Skeletal muscle tissue (tissue), 4 donors: ENCODE results near the gene NECAB3. TPM values are rescaled to one million over a fixed set of nuclear protein-coding genes. Genes with fewer than 3 reads are reported as not detected.
"Not testable (repeated sequence)": the region's sequence is repeated elsewhere in the genome, so short reads cannot be mapped to it uniquely, and the experiment has no call there.

Experiments used
- H3K27ac ChIP-seq: one replicate; pipeline ENCODE4 v1.7.0; 2013; ENCODE audit warnings: mild to moderate bottlenecking, low read depth, low read length, inconsistent platforms
- H3K27me3 ChIP-seq, 3 donors: one replicate each; pipeline ENCODE4 v1.7.0; 2013; ENCODE audit warnings: low read length in 3 of 3; ENCODE audit not compliant: control insufficient read depth in 3 of 3, insufficient read depth in 3 of 3
- H3K36me3 ChIP-seq, 3 donors: one replicate each; pipeline ENCODE4 v1.7.0; 2013; ENCODE audit warnings: low read length in 3 of 3; ENCODE audit not compliant: control insufficient read depth in 3 of 3, insufficient read depth in 3 of 3
- H3K4me1 ChIP-seq, 3 donors: one replicate each; pipeline ENCODE4 v1.7.0; 2013; ENCODE audit warnings: low read length in 3 of 3, mild to moderate bottlenecking in 3 of 3; ENCODE audit not compliant: control insufficient read depth in 3 of 3, insufficient read depth in 3 of 3
- H3K4me3 ChIP-seq, 3 donors: one replicate each; pipeline ENCODE4 v1.7.0; 2013; ENCODE audit warnings: low read length in 3 of 3
- H3K9ac ChIP-seq, 3 donors: one replicate each; pipeline ENCODE4 v1.7.0; 2013; ENCODE audit warnings: low read length in 3 of 3, mild to moderate bottlenecking in 3 of 3, moderate library complexity in 2 of 3, low read depth in 1 of 3
- H3K9me3 ChIP-seq, 3 donors: one replicate each; pipeline ENCODE4 v1.7.0; 2013; ENCODE audit warnings: low read length in 3 of 3; ENCODE audit not compliant: control insufficient read depth in 3 of 3
- total RNA-seq: library from RNA; depleted of rRNA; stranded (reverse); fragments of >200 nt; gene quantifications from one replicate; pipeline ENCODE4 v1.2.3, GENCODE V29; 2014
- donor health status: Osteomylitis.

The NECAB3 gene
- total RNA-seq, 1 donor from 2014 or later, result 32.4 TPM

DNA sequence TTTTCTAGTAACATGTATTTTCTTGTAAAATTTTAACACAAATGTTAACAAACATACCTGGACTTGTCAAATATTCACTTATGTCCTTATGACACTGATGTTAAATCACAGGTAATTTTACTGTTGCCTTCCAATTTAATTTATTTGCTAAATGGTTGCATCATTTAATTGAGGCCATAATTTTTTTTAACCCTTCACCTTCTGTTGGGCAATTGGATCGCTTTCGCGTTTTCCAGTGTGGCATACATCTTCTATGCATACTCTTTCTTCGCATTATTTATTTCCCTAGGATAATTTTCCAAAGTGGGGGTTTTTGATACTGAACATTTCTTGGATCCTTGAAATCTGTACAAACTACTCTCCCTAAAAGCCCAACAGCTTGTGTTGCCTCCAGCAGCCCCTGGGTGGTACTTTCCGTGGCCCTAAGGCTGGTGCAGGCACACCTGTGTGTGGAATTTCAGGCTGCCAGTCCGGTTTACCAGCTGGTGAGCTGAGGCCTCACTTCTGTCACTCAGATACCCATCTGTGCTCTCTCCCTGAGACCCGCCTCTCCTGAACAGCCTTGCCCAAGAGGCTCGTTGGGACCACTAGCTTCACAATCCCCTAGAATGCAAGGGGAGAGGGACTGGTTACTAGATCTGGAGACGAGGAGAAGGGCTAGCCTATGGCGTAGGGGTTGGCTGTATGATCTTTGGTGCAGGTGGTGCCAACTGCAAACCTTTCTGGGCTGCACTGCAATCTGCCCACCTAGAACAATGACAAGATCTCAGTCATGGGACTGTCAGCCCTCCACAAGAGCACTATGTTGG is 23.3 kb downstream of the NECAB3 start:
- Histone ChIP-seq H3K4me1 (peaks cover 28 to 38% (median 32%) of the 10 kb centered on the region in 3 donors), H3K27ac (no peak overlapping the region), H3K27me3 (peaks cover 0 to 5% (median 0%) of the 10 kb centered on the region in 3 donors), H3K9ac (peak overlapping the region in 1 of 3 donors; percentile 16), H3K4me3 (no peak overlapping the region), H3K9me3 (no peaks in the 10 kb centered on the region), H3K36me3 (no peaks in the 10 kb centered on the region)

DNA sequence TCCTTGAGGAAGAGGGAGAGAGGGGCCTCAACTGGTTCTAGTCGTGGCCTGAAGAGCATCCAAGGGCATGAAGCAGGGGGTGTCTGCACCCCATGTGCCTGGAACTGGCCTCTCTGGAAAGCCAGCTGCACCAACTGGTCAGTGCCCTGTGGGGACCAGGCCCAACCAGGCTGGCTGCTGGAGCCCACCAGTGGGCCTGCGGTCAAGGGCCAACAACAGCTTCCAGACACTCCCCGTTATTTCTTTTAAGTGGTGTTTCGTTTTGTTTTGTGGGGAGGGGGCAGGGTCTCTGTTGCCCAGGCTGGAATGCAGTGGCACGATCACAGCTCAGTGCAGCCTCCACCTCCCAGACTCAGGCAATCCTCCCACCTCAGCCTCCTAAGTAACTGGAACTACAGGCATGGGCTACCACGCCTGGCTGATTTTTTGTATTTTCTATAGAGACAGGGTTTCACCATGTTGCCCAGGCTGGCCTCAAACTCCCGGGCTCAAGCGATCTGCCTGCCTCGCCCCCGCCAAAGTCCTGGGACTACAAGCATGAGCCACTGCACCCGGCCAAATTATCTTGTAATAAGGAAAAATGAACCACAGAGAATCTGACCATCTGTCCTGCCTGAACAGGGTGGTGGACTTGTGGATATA is 24.0 kb downstream of the NECAB3 start:
- no peak overlapping the region for H3K4me3 ChIP-seq
- peaks cover 28 to 38% (median 32%) of the 10 kb centered on the region in 3 donors for H3K4me1 ChIP-seq
- peaks cover 5% of the 10 kb centered on the region in 3 donors for H3K36me3 ChIP-seq
- no peak overlapping the region for H3K27ac ChIP-seq
- peaks cover 0 to 5% (median 0%) of the 10 kb centered on the region in 3 donors for H3K27me3 ChIP-seq
- no peak overlapping the region for H3K9ac ChIP-seq
- H3K9me3 ChIP-seq, result no peaks in the 10 kb centered on the region

DNA sequence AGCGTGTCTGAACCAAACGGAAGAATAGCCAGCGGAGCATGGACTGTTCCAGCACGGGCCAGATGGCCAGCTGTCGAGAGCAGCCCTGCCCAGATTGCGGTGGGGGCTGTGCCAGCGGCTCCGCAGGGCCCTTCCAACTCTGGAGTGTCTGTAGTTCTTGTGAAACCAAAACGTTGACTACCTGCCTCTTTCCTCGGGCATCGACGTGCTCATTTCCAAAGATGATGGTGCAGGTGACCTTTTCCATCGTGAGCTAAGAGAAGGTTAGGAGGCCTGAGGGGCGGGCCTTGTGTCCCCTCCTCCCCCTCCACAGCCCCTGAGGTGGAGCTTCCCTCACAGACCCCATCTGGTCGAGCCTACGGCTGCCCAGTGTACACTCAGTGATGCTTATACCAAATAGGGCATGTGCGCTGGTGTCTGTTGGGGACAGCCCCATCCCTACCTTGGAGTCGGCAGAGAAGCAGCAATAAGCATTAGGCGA is 25.0 kb downstream of the NECAB3 start:
- peaks cover 0 to 5% (median 0%) of the 10 kb centered on the region in 3 donors for H3K27me3 ChIP-seq
- no peak overlapping the region for H3K27ac ChIP-seq
- H3K9me3 ChIP-seq, result no peaks in the 10 kb centered on the region
- H3K4me3 ChIP-seq, result peak overlapping the region; percentile 9 to 52 (median 34)
- H3K36me3 ChIP-seq, result peaks cover 13 to 15% (median 15%) of the 10 kb centered on the region in 3 donors
- peak overlapping the region in 1 of 3 donors; percentile 11 for H3K9ac ChIP-seq
- H3K4me1 ChIP-seq, result peaks cover 28 to 36% (median 31%) of the 10 kb centered on the region in 3 donors

DNA sequence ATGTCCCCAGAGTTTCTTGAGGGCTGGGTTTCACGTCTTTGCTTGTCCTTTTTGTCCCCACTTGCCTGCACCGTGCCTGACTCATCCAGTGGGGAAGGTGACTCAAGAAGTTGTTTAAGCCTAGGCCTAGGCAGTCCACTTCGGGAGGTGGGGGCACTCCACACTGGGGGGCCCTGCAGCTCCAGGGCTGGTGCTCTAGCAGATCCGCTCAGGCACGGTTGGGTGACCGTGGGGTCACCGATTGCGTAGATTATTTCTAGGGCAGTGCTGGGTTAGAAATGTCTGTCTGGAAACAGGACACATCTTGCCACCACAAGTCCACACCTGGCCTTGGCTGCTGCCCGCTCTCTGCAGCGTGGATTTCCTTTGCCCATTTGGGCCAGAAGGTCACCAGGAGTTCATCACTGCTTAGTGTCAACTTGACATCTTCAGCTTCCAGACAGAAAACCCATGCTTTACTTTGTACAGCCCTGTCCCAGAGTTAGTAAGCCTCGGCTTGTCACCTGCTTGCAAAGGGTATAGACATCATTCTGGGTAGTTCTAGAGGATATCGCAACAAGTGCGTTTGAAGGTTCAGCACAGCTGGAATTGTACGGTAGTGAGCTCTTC is 25.7 kb downstream of the NECAB3 start:
- Histone ChIP-seq H3K4me3 (peak overlapping the region in 1 of 3 donors; percentile 52), H3K27me3 (peaks cover 0 to 5% (median 0%) of the 10 kb centered on the region in 3 donors), H3K27ac (no peak overlapping the region), H3K4me1 (peaks cover 25 to 30% (median 25%) of the 10 kb centered on the region in 3 donors), H3K9ac (peak overlapping the region in 1 of 3 donors; percentile 33), H3K36me3 (peaks cover 15 to 20% (median 18%) of the 10 kb centered on the region in 3 donors), H3K9me3 (no peaks in the 10 kb centered on the region)

DNA sequence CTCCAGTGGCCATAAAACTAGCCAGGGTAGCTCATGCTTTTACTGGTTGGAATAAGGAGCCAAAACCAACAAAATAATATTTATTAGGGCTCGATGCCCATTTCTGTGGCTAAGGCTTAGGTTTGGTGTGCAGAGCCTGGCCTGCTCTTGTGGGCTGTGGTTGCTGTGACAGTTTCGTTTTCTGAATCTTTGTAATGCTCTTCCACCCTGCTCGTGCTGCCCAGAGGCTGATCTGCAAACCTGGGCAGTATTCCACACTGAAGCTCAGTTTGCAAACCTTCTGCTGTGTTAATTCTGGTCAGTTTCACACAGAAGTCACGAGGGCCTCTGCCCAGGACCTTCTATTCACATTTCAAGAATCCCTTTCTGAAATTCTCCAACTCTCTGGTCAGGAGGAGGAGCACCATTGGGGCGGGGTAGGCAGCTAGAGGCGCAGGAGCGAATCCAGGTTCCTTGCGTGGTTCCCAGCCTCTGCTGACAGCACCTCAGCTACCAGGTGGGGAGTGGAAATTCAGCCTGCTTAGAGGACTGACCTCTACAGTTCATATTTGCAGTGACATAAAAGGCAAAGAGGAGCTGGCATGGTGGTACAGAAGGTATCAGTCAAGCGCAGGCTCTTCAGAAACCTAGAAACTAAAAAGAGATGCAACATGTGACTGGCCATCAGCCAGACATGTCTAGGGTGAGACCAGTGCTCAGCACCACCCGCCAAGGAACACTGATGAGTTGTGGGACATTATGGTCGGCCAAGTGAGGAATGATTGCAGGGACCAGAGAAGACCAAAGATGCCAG is 26.4 kb downstream of the NECAB3 start:
- Histone ChIP-seq H3K36me3 (peaks cover 15 to 23% (median 22%) of the 10 kb centered on the region in 3 donors), H3K4me3 (no peak overlapping the region), H3K27me3 (peaks cover 0 to 5% (median 0%) of the 10 kb centered on the region in 3 donors)

DNA sequence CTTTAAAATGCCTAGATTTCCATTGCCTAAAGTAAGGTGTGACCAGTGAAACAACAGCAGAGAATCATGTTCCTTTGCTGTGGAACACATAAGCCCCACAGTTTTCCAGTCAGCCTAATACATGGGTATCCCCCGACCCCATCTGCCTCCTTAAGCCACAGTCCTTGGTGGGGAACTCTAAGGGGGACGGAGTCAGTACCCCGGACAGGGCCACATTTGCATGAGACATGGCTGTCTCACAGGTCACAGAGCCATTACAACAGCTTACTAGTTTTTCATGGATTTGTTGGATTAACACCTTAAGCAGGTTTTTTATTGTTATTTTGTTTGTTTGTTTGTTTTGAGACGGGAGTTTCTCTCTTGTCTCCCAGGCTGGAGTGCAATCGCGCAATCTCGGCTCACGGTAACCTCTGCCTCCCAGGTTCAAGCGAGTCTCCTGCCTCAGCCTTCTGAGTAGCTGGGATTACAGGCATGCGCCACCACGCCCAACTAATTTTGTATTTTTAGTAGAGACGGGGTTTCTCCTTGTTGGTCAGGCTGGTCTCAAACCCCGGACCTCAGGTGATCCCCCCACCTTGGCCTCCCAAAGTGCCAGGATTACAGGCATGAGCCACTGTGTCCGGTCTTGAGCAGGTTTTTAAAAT is 27.1 kb downstream of the NECAB3 start:
- not testable (repeated sequence) for H3K9ac ChIP-seq, H3K9me3 ChIP-seq, H3K27ac ChIP-seq, H3K27me3 ChIP-seq, H3K4me3 ChIP-seq
- H3K4me1 ChIP-seq, result peaks cover 19 to 25% (median 20%) of the 10 kb centered on the region in 3 donors
- peaks cover 15 to 23% (median 22%) of the 10 kb centered on the region in 3 donors for H3K36me3 ChIP-seq

More for the DNA sequence above, 26.4 kb downstream of the NECAB3 start:
- H3K9me3 ChIP-seq, result no peaks in the 10 kb centered on the region
- H3K27ac ChIP-seq, result no peak overlapping the region
- no peak overlapping the region for H3K9ac ChIP-seq
- peaks cover 19 to 25% (median 20%) of the 10 kb centered on the region in 3 donors for H3K4me1 ChIP-seq

DNA sequence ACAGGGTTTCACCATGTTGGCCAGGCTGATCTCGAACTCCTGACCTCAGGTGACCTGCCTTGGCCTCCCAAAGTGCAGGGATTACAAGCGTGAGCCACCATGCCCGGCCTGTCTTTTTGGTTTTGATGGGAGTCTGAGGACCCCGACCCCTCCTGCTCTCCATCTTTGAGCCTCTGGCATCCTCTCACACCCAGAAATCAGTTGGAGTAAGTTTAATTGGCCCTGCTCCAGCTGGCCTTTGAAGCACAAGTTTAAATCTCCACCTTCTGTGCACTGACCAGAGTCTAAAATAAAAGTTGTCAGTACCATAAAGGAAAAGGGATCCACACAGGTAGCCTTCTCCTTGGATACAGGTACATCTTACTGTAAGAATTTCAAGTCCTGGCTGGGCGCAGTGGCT is 28.0 kb downstream of the NECAB3 start:
- Histone ChIP-seq H3K36me3 (peaks cover 18 to 31% (median 25%) of the 10 kb centered on the region in 3 donors), H3K27ac (no peak overlapping the region), H3K9me3 (no peaks in the 10 kb centered on the region), H3K27me3 (peaks cover 0 to 3% (median 0%) of the 10 kb centered on the region in 3 donors), H3K4me1 (peaks cover 19 to 25% (median 20%) of the 10 kb centered on the region in 3 donors), H3K9ac (no peak overlapping the region), H3K4me3 (no peak overlapping the region)

DNA sequence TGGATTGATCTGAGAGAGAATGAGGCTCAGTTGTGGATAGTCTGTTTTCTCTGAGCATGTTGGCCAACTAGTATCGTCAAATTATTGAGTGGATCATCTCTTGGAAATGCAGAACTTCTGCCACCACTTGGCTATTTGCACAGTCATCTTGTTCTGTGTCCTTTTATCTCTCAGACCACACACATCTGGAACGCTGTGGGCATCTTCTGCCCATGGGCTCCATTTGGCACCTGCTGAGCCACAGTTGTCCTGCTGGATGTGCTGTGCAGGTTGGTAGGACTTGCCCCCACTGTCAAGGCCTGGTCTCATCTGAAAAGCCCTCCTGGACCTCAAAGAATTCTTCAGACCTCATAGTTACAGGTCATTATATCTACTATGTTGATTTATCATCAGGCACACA is 28.8 kb downstream of the NECAB3 start:
- peaks cover 19 to 25% (median 20%) of the 10 kb centered on the region in 3 donors for H3K4me1 ChIP-seq
- no peak overlapping the region for H3K4me3 ChIP-seq
- H3K27ac ChIP-seq, result no peak overlapping the region
- no peaks in the 10 kb centered on the region for H3K27me3 ChIP-seq
- peaks cover 23 to 34% (median 30%) of the 10 kb centered on the region in 3 donors for H3K36me3 ChIP-seq
- H3K9me3 ChIP-seq, result no peaks in the 10 kb centered on the region
- no peak overlapping the region for H3K9ac ChIP-seq

DNA sequence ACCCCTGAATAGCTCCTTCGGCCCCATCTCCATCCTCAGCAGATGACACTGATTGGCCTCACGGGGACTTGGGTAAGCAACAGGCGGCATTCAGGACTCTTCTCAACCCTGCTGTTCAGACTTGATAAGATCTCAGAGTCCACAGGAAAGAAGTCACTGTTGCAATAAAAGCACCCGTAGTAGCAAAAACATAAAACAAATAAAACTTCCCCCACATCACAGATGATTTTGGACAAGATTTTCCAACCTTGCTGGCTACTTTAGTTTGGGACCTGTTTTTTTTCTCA is 29.2 kb downstream of the NECAB3 start:
- Histone ChIP-seq H3K36me3 (peaks cover 27 to 38% (median 34%) of the 10 kb centered on the region in 3 donors), H3K27me3 (no peaks in the 10 kb centered on the region), H3K4me1 (peaks cover 19 to 24% (median 20%) of the 10 kb centered on the region in 3 donors), H3K27ac (no peak overlapping the region), H3K9me3 (no peaks in the 10 kb centered on the region), H3K9ac (no peak overlapping the region), H3K4me3 (no peak overlapping the region)
